Non-pigmented ciliary epithelial cell (primary cell): ENCODE results near the gene DNAH11.
"Not testable (repeated sequence)": the region's sequence is repeated elsewhere in the genome, so short reads cannot be mapped to it uniquely, and the experiment has no call there.

Source experiments
- DNase-seq: peaks from one replicate; pipeline ENCODE4 v3.0.0-alpha.2; 2010; ENCODE audit warnings: low read depth

The DNAH11 gene

DNA sequence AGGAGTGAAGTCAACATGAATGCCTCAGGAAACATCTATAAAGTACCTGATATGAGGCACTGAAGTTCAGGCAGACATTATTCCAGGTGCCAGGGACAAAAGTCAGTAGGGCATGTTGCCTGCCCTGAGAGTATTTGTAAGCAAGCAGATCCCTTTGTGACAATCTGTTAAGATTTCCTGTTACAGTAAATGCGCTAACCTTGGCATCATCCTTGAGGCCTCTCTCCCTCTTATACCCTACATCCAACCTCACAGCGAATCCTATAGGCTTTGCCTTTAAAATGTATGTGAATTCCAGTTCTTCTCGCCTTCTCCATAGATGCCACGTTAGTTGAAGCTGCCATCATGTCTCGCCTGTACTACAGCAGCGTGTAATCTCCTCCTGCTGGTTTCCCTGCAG lies 165.3 kb downstream of the DNAH11 start:
- DNase-seq, result no peak

DNA sequence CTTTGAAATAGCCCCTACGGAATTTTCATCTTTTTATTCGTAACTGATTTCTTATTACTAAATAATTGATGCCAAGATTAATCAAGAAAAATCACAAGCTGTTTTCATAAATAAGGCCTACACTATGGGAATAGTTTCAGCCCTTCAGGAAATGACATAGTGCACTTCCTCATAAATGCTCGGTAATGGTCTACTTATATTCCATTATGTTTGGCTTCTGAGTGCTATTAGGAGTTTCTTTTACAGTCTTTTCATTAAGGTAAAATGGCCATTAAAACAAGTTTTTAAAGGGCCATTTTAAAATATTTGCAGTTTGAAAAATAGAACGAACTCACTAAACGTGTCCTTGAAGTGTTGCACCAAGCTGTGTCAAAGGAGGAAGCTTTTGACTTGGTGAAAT lies 174.5 kb downstream of the DNAH11 start:
- no peak for DNase-seq

DNA sequence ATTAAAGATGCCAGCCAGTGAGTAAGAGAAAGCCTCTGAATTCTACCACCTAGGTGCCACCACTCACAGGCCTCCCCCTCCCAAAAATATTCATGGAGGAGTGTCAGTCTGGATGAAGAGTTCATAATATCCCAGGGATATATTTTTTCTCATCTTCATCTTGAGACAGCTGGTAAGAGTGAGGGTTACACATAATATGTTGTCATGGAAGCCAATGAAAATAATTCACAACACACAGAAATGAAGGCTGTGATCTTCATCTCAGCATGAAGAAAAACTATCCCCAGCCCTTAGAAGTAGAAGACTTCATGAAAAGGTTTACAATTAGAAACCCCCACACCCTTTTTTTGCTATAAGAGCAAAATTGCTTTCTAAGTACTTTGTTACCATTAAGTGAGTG lies 175.6 kb downstream of the DNAH11 start:
- DNase-seq, result no peak

DNA sequence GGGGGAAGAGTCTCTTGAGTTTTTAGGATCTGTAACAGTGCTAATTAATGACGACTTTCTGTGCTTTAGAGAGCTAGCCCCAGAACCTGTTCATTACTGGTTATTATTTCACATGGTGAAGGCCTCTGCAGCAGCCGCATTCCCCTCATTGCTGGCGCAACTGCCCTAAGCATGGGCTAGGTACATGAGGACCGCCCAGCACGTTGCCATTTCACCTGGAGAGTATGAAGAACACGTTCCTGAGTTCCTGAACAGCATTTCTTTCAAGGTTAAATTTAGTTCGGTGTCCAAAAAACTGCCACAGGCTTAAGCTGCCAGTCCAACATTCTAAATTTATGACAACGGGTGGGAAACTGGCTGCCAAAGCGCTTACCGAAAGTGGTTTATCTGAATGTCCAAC lies 177.0 kb downstream of the DNAH11 start:
- no peak for DNase-seq

DNA sequence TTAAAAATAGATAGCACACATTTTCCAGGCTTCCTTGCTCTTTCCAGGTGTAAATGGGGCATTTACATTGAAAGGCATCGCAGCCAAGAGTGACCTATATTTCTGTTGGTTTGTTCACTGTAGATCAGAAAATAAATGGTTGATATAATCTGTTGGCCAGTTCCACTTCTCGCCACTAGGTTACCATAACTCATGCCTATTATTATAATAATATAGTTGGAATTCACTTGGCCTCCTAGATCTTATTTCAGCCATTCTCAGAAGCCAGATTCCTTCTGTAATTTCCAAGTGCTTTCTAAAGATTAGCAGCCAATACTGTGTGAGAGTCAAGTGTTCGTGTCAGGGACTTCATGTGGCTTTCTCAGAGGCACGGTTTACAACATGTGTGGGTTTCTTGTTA lies 179.5 kb downstream of the DNAH11 start:
- DNase-seq, result no peak

DNA sequence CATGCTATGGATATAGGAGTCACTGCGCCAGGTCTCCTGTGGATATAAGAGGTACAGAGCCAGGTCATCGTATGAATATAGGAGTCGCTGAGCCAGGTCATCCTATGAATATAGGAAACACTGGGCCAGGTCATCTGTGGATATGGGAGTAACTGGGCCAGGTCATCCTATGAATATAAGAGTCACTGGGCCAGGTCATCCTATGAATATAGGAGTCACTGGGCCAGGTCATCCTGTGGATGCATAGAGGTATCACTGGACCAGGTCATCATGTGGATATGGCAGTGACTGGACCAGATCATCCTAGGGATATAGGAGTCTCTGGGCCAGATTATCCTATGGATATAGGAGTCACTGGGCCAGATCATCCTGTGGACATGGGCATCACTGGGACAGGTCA lies 181.7 kb downstream of the DNAH11 start:
- no peak for DNase-seq

DNA sequence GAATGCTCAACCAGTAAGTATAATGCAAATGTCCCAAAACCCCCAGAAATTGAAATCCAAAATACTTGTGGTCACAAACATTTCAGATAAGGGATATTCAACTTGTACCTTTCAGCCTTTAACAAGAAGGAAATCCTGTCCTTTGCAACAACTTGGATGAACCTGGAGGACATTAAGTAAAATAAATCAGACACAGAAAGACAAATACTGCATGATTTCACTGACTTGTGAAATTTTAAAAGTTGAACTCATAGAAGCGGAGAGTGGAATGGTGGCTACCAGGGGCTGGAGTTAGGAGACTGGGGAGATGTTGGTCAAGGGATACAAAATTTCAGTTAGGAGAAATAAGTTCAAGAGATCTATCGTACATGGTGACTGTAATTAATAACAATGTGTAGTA lies 187.6 kb downstream of the DNAH11 start:
- DNase-seq, result no peak

DNA sequence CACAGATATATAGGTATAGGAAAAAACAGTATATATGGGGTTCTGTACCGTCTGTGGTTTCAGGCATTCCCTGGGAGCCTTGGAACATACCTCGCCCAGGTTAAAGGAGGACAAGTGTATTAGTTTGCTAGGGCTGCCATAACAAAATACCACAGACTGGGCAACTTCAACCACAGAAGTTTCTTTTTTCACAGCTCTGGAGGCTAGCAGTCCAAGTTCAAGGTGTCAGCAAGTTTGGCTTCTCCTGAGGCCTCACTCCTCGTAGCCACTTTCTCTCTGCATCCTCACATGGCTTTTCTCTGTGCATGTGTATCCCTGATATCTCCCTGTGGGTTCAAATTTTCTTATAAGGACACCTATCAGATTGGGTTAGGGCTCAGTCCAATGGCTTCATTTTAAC lies 189.1 kb downstream of the DNAH11 start:
- no peak for DNase-seq

DNA sequence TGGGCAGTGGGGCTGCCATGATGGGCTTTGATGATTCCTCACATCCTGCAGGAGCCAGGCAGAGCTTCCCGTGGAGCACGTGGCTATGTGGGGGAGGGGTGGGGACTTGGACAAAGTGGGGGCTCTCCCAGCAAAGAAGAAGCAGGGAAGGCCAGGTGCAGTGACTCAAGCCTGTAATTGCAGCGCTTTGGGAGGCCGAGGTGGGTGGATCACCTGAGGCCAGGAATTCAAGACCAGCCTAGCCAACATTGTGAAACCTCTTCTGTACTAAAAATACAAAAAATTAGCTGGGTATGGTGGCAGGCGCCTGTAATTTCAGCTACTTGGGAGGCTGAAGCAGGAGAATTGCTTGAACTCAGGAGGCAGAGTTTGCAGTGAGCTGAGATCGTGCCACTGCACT lies 190.1 kb downstream of the DNAH11 start:
- DNase-seq, result not testable (repeated sequence)

DNA sequence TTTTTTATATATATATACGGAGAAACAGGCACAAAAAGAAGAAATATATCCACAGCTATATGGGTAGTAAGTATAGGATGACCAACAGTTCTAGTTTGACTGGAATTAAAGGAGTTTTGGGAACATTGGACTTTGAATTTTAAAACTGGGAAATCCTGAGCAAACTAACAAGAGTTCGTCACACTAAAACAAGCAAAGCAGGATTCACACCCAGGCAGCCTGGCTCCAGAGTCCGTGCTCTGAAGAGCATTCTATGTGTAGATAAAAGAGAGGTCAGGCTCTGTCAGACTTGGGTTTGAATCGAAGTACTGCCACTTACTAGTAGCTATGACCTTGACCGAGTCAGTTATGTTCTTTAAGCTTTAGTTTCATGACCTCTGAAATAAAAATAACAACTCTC lies 191.0 kb downstream of the DNAH11 start:
- DNase-seq, result no peak

DNA sequence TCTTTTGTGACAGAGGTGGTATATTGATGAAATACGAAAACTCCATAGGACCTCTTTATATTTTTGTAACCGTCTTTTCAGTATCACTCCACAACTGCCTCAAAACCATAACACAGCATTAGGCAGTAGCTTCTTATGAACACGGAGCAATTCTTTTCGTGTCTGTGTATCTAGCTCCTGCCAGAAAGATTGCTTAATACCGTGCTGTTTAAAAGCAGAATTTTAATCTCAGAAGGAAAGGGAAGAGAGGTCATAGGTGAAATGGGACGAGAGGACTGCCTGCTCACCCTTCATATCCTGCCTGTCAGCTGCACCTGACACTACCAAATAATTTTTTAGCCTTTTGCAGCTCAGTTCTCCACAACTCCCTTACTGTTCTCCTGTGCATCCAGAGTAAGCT lies 200.7 kb downstream of the DNAH11 start:
- no peak for DNase-seq

DNA sequence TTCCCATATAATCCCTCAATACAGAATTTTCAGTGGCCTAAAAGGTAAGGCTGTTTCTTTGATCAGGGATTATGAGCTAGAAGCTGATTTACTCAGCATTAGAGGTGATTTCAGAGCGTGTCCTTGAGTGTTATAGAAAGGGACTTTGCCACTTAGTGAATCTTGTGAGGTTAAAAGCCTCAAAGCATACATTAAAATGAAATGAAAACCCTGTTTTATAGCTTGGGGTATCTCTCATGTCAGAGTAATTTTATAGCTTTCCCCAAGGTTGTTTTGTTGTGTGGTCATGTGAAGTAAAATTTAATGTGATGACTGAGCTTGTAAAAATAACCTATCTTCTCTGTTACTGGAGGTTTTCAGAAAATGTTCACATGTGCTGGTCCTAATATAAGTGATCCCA lies 204.1 kb downstream of the DNAH11 start:
- DNase-seq, result no peak

DNA sequence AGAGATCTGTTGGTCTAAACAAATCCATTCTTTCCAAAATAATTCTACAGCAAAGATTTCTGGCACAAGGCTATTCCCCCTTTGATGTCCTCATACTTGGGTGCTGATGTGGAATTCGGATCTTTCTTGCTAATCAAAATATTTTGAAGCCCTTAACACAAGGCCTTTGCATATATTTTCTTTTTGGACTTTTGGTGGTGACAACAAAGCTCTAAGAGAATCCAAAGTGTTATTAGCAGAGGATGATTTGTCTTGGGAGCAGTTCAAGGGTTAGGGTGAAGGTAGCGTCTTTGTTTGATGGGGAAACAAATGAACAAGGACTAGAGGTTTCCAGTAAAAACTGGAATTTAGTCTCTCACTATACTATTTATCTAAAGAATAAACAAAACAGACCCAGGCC lies 205.0 kb downstream of the DNAH11 start:
- no peak for DNase-seq

DNA sequence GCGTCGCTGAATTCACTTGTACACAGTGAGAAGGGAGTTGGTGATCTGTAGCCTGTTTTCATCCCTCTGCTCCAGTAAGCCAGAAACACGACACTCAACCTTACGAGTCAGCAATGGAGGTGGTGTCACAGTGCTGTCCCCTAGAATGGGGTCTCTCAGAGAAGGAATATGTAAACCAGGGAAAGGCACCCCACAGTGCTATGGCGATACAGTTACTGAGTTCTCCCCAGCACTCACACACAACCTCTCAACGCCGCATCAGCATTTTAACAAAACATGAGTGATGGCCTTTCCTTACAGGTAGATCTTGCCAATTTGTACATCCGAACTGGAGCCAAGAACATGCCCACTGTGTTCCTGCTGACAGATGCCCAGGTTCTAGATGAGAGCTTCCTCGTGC lies 206.5 kb downstream of the DNAH11 start:
- DNase-seq, result no peak

DNA sequence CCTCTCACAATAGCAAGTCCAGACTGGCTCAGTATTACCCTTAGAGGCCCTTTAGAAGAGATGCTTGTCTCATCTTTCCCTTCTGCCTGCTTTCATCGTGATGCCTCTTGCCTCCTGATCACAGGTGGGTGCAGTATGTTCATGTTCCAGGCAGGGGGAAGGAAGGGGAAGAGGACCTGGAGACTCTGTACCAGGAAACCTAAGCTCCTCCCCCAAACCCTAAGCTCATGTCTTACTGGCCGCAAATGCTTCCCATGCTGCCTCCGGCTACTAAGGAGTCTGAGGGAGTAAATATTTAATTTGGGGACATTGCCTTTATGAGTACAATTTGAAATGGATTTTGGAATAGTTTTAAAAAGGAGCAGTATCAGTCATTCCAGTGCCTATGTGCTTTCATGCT lies 210.2 kb downstream of the DNAH11 start:
- no peak for DNase-seq

DNA sequence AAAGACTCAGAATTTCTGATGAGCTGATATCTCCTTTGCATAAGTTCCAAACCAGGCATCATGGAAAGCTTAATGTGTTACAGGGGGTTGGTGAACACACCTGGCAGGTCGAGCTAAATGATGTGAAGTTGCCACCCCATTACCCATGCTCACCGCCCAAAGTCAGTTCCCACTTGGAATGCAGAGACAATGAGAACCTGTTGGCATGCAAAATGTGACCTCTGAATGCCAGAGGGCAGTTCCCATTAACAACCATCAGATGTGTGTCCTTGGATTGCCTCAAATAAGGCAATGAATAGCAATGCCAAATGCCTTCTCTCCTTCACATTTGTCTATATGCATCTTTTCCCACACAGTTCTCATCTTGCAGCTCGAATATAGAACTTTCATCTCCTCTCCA lies 212.1 kb downstream of the DNAH11 start:
- no peak for DNase-seq

DNA sequence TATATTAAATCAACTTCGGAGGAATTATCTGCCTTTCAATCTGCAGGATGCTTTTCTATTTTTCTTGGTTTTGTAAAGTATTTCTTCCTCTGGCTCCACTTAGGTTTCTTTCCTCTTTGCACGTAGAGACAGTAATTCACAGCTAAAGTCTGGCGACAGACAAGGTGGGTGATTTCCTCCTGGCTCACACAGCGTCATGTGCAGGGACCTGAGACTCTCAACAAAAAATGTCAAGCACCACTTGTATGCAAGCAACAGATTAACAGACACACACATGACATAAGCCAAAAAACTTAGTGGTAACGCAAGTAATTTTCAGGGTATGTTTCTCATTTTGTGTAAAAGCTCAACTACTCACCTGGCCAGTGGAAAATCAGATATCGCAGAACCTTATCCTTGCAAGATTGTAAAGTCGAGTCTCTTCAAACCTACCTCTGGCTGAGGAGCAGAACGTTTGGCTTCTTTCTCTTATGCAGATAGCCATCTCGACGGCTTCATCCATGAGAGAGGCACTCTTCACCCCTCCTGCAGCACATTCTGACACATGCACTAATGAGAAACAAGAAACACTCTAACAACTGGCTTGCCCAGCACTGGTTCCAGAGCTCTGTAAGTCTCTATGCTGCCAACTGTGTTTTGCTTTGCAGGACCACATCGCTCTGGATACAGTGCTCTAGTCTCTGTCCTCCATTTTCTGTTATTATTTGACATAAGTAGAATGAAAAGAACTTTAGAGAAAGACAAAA lies 214.9 kb downstream of the DNAH11 start:
- no peak for DNase-seq

DNA sequence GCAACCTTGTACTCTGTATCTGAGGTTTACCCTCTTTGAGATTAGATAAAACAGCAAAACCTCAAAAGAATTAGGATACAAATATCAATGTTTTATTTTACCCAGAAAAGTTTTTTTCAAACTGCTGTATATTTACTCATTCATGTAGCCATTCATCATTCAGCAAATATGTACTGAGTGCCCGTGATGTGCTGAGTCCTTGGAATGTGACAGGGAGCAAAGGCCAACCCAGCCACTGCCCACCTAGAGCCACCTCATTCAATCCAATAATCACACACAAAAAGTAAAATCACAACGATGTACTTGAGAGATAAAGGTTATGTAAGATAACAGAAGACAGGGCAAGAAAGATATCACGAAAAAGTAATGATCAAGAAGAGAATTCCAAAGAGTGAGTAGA lies 215.4 kb downstream of the DNAH11 start:
- no peak for DNase-seq

DNA sequence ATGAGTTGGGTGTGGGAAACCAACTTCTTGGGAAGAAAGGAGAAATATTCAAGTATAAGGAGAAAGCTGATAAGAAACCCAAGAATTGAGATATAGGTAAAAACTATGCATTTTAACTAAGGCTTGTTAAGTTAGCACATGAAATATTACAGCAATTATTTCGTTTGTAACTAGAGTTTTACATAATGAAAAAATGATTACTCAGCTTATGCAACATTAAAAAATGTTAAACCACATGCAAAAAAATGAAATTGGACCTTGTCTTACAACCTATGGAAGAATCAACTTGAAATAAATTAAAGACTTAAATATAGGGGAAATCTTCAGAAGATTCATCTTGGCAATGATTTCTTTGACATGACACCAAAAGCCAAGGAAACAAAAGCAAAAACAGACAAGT lies 219.6 kb downstream of the DNAH11 start:
- DNase-seq, result no peak

DNA sequence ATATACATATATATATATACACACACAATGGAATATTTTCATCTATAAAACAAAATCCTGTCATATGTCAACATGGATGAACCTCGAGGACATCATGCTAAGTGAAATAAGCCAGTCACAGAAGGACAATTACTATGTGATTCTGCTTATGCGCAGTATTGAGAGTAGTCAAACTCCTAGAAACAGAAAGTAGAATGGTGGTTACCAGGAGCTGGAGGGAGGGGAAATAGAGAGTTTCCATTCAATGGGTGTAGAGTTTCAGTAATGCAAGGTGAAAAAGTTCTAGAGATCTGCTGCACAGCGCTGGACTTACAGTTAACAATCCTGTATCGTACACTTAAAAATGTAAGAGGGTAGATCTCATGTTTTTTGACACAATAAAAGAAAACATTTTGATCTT lies 221.0 kb downstream of the DNAH11 start:
- DNase-seq, result no peak

DNA sequence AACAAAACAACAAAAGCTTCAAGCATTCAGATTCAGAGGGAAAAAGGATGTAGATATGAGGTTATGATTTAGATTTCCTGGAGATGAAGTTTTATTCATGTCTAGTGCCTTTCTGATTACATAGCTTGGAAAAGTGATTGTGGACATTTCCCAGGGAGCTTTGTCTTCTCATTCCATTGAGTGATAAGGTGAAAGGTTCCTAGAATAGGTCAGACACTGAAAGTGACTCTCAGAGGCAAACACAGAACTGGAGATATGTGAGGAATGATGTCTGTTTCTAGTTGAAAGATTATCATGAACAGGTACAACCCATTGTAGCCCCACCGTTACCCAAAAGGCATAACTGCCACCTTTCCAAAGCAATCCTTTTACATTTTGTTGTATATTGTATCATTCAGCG lies 223.4 kb downstream of the DNAH11 start:
- no peak for DNase-seq

DNA sequence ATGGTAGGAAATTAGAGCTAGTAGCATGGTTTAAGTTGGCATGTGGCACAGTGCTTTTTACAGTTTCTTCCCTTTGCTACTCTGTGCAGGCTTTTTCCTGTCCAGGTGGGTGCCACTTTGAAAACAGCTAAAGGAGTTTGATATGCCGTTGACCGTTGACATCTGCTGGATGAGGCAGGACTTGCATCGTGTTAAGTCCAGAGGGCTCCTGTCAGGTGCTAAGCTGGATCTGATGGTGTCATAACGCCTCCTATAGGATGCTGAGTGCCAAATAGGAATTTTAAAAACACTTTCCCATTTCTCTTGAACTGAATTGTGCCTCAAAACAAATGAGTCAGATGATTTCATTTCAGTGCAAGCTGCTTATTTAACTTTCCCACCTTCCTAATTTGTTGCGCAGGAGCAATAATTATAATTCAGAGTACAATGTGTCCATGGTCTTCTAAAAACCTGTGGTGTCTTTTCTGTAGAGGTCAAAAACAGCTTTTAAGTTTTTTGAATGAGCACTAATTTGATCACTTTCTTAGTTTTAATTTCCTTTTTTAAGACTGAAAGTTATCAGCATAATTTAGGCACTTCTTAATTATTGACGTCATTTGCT lies 224.6 kb downstream of the DNAH11 start:
- peak; percentile 15 for DNase-seq

DNA sequence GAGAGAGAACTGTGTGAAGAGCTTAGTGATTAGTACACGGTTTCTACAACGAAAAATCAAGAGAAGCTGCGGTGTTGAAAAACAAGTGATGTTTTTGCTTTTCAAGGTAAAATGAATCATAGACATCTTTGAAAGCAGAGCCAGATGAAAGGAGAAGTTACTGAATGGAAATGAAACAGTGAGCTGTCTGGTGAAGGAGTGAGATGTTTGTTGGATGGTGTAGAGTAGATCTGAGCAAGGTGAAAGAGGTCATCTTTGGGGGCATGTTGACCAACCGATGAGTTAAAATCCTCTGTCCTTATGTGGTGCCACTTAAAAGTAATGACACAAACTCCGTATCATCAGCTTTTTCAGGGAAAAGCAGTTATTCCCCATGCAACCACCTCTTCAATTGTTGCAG lies 225.4 kb downstream of the DNAH11 start:
- DNase-seq, result no peak

DNA sequence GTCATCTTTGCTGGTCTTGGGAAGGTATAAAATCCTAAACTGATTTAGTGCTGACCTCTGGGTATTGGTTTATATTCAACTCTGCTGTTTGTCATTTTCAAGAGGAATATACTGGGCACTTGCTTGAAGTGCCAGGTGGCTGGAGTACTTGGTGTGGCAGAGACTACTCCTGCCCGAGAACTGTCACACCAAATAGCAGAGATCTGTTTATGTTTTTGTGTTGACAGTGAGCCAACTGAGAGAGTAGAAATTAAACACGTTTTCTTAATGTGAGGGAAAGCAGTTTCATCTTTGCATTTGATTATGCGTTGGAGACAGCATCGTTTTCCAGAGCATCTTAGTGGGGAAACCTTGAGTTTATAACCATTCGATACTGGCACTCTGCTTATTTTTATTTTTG lies 228.4 kb downstream of the DNAH11 start:
- no peak for DNase-seq
